Glomerular visceral epithelial cell (primary cell): Measurements from ENCODE around the gene GRID1.

Source experiments
- DNase-seq: peaks from one replicate; pipeline ENCODE4 v3.0.0-alpha.2; 2016; ENCODE audit errors: extremely low spot score

GRID1 gene

GRCh38 chr10:86213148-86213547 lies 153.4 kb downstream of the GRID1 start:
- no peak for DNase-seq

DNA sequence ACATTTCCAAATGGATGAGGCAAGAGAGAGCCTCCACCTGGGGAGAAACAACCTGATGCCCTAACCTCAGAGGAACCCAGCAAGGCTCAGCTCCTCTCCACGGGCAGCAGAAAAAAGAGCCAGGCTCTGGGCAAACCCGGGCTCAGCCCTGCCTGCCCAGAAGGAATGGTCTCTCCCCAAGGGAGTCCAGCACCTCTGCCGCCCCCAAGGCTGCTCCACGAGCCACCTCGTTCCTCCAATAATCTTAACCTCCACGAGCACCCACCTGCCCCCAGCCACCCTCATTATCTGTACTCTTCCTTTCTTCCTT lies 154.2 kb downstream of the GRID1 start:
- no peak for DNase-seq

DNA sequence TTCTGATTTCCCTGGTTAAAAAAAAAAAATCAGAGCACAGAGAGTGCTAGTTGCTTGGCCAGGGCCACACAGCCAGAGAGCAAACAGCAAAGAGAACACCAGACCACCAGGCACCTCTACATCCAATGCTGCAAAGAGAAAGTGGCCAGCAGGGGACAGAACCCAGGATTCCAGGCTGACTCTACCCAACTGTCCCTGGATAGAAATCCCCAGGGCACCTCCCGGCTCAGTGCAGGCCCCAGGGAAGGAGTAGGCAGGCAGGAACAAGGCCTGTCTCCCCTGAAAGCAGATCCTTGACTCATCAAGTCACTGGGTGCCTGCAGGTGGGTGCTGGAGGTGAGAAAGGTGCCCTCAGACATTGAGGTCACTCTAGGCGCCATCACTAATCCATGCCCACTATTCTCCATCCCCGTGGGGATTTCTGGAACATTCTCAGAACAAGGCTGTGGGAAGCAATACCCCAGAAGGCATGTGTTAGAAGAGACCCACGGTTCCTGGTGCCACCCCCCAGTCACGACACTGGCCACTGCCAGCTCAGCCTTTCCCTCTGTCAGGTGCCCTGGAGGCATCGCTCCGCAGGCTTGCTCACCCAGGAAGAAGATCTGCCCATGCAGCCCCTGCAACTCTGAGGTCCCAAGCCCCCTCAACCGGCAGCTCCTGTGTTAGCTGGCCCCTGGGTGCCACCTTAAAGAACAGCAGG lies 154.8 kb downstream of the GRID1 start:
- DNase-seq: no peak

- DNase-seq: no peak
Observed at GRCh38 chr10:86210416-86210815, 156.2 kb downstream of the GRID1 start.

DNA sequence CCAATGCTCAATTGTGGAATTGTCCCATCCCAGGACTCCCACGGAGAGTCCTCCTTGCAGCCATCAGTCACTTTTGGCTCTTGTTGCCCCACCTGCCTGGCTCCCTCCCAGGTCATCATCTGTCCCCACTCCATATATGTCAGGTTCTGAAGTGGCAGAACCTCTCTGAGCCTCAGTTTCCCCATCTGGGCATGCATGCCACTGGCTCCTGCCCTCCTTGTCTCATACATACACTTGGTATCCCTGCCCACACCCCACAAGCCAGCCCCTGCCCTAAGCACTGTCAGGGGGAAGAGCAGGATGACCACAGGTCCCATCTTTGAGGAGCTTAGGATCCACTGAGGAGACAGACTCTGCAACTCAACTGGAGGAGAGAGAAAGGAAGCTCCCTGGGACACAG lies 156.9 kb downstream of the GRID1 start:
- DNase-seq: no peak

DNA sequence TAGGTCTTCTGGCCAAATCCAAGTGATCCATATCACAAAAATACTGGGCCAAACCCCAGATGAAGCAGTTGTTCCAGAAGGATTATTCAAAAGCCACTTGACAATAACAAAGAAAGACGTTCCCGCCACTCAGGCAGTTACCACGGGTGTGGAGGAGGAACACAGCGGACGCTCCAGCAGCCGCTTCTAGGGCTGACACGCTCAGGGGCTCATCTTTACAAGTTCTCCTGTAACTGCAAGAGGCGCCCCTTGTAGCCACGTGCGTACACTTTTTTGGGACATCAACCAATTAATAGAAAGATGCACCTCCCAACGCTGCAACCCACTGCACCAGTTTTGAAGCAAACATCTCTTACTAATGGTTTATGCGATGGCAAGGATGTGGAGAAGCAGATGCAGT lies 159.4 kb downstream of the GRID1 start:
- no peak for DNase-seq

DNA sequence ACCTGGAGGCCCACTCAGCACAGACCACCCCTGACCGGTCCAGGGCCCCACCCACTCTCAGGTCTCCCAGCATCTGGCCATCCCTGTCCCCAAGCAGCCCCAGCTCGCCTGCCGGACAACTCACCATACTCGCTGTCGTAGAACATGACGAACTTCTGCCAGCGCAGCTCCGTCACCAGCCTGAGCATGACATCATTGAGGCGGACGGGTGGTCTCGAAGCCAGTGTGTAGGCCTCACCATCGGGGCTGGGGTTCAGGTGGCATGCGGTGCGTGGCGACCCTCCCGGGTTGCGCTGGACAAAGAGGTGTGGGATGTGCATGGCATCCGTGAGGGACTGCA lies 160.4 kb downstream of the GRID1 start:
- DNase-seq: no peak

- no peak for DNase-seq
Observed at GRCh38 chr10:86205306-86206239, 161.0 kb downstream of the GRID1 start.

GRCh38 chr10:86204421-86205305 lies 161.9 kb downstream of the GRID1 start:
- DNase-seq: no peak

DNA sequence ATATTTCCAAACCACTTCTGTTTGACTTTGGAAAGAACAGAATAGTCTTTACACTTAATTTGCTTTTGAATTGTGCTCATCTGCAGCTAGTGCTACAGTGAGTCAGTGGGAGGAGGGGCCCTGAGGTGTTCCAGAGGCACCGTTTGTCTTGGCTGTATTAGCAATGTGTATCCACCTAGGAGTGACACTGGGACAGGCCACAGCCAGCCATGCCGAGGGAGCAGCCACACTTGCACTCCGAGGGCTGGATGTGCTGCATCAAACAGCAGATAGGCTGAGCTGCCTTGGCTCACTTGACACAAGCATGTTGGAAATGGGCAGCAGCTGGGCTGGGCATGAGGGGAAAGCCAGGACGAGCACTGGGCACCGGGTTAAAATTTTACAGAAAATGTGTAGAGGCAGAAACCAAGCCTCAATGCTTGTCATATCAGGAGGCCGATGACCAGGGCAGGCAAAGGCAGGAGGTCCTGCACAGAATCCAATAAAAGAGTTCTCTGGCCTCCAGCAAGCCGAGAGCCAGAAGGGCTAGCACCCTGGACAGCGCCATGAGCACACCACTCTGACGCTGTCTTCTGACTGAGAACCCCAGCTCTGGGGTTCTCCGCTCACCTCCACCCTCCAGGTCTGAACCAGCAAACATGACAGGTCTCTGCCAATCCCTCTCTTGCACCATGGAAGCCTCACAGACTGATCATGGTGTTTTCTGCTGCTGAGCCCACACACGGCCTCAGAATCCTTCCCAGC lies 163.3 kb downstream of the GRID1 start:
- DNase-seq: no peak

- DNase-seq: no peak
Observed at GRCh38 chr10:86202226-86202735, 164.3 kb downstream of the GRID1 start.

GRCh38 chr10:86200867-86201266 lies 165.7 kb downstream of the GRID1 start:
- DNase-seq: no peak

DNA sequence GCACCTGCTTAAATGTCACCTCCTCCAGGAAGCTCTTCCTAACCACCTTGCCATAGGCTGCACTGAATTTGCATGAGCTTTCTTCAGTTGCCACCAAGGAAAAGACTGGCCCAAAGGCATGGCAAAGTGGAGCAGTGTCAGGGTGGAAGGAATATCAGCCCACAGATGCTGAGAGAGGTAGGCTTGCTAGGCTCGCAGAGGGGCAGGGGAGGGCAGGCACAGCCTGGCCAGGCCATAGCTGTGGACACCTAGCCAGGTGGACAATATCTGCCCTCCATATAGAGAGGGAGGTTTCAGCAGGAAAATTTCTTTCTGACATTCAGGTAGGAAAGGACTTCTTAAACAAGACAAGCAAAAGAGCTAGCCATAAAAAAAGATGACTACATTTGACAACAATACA lies 166.3 kb downstream of the GRID1 start:
- DNase-seq: no peak

DNA sequence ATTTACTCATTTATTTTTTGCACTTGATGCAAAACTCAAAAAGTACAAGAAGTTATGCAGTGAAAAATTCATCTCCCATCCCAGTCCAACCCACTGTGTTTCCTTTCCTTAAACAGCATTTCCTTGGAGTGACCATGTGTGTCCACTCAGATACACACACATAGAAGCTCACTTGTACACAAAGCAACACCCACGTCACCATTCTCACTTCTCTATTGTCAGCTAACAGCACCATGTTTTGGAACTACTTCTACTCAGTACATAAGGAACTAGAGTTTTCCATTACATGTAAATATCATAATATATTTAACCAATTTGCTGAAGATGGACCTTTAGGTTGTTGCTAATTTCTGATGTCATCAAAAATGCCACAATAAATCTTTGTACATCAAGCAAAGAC lies 167.6 kb downstream of the GRID1 start:
- no peak for DNase-seq

DNA sequence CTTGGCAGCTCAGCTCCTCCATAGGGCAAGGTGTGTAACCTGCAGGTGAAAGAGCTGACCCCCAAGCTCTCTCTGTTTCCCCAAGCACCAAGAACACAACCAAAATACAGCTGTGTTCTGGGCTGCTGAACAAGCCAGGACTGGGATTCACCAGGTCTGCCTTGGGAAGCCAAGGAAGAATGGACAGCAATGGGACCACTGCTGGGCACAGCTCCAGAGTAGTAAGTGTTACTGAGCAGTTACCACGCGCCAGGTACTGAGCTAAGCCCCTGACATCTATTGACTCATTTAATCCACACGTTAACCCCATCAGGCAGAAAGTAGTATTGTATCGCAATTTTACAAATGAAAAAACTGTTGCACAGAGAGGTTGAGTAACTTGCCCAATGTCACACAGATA lies 168.3 kb downstream of the GRID1 start:
- no peak for DNase-seq

- no peak for DNase-seq
Observed at GRCh38 chr10:86197166-86197790, 169.3 kb downstream of the GRID1 start.

- DNase-seq: no peak
Observed at GRCh38 chr10:86195521-86196157, 171.0 kb downstream of the GRID1 start.

- no peak for DNase-seq
Observed at GRCh38 chr10:86194684-86195083, 171.9 kb downstream of the GRID1 start.

GRCh38 chr10:86193841-86194240 lies 172.8 kb downstream of the GRID1 start:
- no peak for DNase-seq

DNA sequence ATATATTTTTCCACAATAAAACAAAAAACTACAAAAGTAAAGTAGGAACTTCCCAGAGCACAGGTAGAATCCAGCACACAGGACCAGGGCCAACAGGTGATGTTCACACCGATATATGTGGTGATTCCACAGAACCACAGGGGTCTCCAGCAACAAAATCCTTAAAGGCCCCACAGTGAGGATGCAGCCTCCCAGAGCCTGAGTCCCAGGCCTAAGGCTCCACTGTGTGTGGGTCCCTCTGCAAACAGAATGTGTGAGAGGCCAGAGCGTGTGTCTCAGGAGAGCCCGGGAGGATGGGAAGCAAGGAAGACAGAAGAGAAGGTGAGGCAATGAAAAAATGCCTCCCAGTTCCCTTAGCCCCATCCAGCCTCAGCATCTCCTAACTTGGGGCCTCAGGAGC lies 173.9 kb downstream of the GRID1 start:
- no peak for DNase-seq

DNA sequence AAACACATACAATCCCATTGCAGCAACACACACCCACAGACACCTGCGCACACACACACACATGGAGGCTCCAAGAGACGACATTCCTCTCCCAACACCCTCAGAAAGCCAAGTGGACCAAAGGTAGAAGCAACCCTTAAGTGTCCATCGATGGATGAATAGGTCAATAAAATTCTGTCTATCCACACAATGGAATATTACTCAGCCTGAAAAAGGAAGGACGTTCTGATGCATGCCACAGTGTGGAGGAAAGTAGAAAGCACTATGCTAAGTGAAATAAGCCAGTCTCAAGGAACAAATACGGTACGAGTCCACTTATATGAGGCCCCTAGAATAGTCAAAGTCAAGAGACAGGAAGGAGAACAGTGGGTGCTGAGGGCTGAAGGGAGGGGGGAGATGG lies 174.4 kb downstream of the GRID1 start:
- DNase-seq: no peak
